NT2/D1 (cell line): Measurements from ENCODE around the gene MAP3K9.

Experiments
- SUZ12 ChIP-seq: IDR thresholded peaks from 2 replicates; pipeline ENCODE4 v1.6.1; 2011; ENCODE audit not compliant: insufficient read length, insufficient read depth; ENCODE audit errors: extremely low read depth
- YY1 ChIP-seq: IDR thresholded peaks from 2 replicates; pipeline ENCODE4 v1.6.1; 2011; ENCODE audit not compliant: insufficient read length, insufficient read depth
- ZNF274 ChIP-seq: IDR thresholded peaks from 2 replicates; pipeline ENCODE4 v1.6.1; 2011; ENCODE audit warnings: mild to moderate bottlenecking, low read depth, low read length

GRCh38 chr14:70697701-70698100, 111.6 kb downstream of the MAP3K9 start:
- TF ChIP-seq YY1, result no peak
- TF ChIP-seq SUZ12, result no peak
- TF ChIP-seq ZNF274, result no peak
